GM10847 (cell line): ENCODE results near the gene SYNDIG1.

ENCODE experiments used
- POLR2A ChIP-seq: IDR thresholded peaks from 2 replicates; pipeline ENCODE4 v1.6.1; 2011; ENCODE audit not compliant: insufficient read length; ENCODE audit errors: extremely low read depth

SYNDIG1 gene

DNA sequence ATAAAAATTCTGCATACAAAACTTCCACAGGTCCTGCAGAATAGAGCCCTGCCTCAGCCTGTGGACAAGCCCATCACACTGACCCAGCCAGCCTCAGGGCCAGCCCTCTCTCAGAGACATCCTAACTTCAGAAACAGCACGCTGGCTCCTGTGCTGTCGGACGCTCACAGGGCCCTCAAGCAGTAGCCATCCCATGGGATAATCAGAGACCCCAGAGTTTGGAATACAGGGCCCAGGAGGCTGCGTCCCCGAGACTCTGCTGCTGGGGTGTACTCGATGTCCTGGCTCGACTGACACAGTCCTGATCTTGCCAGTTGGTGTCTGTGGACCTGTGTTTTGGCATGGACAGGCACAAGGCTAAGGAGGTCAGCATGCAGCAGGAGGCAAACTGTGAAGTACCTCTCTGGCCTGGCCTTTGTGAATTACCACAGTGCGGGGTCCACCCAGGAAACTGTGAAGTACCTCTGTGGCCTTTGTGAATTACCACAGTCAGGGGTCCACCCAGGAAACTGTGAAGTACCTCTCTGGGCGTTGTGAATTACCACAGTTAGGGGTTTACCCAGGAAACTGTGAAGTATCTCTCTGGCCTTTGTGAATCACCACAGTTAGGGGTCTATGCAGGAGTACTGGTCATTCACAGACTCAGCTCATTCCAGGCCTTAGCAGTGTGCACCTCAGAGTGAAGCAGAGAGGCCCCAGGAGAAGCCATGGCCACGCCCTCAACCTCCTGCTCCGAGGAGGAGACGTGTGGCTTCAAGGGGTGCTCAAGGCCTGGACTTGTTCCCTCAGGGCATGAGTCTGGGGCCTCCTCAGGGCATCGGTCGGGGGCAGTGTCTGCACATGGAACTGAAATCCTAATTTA lies 212.4 kb downstream of the SYNDIG1 start:
- TF ChIP-seq POLR2A: no peak

DNA sequence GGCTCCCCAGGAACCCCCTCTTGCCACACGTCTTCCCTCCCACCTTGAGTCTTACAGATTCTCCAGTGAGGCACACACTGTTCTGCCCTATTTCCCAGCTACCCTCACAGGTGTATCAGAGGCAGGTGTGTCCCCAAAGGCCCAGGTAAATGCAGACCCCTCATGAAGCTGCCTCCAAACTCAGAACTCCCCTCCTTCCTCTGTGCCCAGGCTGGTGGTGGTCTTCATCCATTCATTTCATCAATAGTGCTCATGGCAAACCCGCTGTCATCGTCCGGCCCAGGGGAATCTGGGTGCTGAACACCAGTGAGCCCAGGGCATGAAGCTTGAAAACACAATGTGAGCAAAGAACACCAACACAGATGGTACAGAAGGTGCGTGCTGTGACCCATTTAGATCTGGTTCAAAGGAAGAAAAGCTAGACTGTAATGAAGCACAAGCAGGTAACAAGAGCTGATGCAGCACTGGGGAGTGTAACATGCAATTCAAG lies 213.1 kb downstream of the SYNDIG1 start:
- no peak for TF ChIP-seq POLR2A

DNA sequence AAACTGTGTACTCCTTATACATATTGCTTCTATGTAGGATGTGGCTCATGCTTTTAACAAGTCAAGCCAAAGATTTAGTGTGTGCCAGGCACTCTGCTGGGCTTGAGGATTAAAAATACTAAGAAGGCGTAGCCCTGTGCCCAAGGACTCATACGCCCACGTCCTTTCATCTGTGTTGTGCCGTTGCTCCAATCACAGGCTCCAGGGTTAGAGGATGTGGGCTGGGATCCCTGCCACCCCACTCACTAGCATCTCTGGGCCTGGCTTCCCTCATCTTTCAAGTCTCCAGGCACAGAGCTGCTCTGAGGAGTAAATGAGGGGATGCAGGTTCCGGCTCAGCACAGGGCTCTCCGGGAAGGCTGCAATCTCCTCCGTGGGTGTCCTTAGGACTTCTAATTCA lies 214.2 kb downstream of the SYNDIG1 start:
- no peak for TF ChIP-seq POLR2A

DNA sequence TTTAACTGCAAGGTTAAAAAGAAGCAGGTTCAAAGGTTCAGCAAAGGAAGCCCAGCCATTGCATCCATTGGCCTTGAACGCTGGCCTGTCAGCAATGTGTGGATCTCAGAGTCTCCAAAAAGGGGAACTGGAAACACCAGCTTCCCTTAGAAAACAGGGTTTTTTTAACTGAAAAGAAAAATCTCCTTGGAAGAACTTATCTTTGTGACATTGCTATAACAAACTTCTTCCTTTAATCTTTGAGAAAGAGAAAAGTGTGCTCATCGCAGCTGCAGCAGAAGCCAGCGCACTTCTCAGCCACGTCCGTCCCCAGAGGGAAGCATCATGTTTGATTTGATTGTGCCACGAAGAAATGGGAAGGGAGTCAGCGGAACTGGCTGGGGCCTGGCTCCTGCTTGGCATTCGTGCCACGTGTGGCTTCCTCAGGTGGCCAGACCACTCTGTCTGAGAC lies 215.0 kb downstream of the SYNDIG1 start:
- TF ChIP-seq POLR2A: no peak

DNA sequence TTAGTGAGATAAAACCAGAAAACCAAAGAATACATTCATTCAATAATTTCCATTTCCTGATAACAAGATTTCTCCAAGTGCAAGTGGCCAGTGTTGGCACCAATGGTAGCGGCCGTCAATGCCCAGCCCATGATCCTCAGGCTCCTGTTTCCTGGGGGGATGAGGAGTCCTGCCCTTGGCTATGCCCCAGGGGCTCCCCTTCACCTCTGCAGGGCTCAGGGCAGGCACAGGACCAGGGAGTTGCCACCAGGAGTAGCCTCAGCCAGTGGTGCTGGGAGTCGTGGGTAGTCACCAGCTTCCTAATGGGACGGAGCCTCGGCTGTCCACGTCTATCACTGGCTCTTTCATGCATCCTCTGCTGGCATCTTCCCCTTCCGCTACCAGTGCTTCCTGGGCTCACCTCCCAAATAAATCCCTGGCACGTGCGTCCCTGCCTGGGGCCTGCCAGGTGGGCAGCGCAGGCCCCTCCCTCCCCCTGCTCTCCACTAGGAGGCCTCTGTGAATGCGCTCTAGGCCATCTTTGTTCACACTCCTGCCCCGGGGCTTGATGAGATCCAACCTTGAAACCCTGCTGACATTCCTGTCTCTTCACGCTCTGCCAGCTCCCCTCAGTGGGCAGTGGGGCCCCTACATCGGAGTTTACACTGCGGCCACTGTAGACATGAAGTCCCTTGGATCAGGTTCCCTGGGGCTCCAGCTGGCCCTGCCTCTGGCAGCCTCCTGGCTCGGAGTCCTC lies 215.7 kb downstream of the SYNDIG1 start:
- no peak for TF ChIP-seq POLR2A

DNA sequence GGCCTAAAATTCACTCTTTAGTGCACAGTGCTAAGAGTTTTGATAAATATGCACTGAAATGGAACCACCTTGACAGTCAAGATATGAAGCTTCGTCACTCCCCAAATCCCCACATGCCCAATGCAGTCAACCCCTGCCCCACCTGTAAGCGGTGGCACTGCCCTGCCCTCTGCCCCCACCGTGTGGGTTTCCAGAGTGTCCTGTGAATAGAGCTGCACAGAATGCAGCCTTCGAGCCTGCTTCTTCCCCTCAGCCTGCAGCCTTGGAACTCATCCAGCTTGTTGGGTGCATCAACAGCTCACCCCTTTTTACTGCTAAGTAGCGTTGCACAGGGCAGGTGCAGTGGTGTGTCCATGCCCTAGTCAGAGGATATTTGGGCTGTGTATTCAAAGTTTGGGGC lies 216.3 kb downstream of the SYNDIG1 start:
- no peak for TF ChIP-seq POLR2A

DNA sequence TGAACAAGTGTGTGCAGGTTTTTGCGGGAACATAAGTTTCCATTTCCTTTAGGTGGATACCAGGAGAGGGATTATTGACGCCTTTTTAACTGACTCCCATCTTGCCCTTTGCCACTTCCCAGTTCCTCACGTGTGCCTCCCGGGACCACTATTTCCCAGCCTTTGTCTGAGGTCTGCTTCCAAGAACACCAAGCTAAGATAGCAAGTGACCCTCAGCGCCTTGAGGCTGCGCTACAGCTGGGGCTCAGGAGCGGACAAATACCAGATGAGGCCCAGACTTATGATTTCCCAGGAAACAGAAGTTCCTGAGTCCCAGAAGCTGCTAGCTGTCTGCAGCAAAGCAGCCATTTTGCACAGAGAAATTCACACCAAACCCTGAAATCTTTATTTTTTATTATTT lies 216.7 kb downstream of the SYNDIG1 start:
- no peak for TF ChIP-seq POLR2A

DNA sequence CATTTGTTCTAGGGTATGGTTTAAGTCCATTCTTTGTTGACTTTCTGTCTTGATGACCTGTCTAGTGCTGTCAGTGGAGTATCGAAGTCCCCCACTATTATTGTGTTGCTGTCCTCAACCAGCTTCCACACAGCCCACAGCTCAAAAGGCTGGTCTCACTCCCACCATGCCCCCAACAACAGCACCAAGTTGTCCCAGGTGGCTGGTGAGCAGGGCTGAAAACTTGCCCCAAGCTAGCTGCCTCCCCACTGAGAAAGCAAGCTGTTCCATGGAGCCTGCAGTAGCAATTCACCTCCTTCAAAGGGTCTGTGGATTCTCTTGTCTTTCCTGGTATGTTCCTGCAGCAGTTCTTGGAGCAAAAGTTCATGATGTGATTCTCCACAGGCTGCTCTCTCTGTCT lies 221.0 kb downstream of the SYNDIG1 start:
- TF ChIP-seq POLR2A: no peak

DNA sequence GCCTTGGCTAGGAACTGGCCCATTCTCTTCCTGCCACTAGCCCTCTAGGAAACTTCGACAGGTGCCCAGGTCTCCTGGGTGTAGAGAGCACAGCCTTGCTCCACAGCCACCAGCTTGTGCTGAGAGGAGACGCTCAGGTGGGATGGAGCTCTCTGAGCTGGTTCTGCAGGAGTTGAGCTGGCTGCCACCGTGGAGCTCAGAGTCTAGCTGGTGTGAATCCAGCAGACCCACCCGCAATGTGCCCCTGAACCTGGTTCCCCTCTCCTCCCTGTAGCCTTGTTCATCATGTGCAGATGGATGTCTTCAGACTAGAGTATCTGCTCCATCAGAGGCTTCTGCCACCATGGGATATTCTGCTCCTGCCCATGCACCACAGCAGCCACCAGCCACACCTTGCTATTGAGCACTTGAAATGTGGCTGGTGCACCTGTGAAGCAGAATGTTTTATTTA lies 222.5 kb downstream of the SYNDIG1 start:
- TF ChIP-seq POLR2A: no peak

DNA sequence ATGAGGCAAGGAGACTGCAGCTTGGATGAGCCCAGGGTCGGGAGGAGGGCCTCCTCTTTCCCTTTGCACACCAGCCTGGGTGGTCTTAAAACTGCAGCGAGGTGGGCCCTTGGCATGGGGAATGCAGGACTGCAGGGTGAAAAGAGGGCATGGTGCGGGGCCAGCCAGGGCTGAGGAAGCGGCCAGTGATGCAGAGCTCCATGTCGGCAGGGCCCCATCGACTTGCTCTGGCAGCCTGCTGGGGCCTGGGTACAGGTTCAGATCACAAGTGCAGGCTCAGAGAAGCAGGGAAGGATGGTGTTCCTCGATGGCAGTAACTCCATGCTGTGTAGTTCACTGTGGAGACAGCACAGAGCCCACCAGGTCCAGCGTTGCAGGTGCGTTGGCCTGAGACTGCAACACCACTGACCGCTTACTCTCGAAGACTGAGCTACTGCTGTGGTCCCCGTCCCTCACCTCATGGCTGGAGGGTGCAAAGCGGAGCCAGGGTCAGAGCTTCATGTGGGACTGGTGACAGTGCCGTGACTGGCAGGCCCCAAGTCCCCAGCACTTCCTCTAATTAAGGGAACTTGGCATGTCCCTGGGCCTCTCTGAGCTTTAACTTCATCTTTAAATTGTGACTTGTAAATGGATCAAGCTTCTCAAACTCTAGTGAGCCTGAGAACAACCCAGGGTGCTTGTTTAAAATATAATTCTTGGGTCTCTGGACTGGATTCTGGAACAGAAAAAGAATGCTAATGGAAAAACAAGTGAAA lies 223.2 kb downstream of the SYNDIG1 start:
- no peak for TF ChIP-seq POLR2A

DNA sequence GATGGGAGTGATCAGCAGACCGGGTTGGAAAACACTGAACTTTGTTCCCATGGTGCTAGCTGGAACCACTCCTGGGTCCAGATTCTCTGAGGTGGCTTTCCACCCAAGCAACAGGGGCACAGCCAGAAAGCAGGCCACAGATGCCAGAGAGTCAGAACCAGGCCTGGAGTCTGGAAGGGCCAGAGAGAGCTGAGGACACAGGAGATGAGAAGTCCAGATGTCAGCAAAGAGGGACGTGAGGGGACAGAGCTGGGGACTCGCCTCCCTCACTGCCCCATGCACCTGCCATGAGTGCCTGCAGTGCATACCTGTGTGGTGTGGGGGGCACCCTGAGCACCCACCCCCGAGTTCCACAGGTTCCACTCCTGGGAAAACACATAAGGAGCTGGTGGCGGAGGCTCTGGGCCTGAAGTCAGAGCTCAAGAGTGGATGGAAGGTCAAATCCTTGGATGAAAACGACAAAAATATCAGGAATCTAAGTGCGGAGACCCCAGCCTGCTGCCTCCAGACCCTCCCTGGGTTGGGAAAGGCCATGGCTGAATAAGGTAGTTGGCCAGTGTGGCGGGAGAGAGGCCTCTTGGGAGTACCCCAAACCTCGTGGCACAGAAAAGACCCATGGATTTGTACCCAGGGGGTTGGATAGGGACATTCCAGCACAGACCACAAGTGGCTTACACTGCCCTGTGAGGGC lies 224.2 kb downstream of the SYNDIG1 start:
- TF ChIP-seq POLR2A: no peak

DNA sequence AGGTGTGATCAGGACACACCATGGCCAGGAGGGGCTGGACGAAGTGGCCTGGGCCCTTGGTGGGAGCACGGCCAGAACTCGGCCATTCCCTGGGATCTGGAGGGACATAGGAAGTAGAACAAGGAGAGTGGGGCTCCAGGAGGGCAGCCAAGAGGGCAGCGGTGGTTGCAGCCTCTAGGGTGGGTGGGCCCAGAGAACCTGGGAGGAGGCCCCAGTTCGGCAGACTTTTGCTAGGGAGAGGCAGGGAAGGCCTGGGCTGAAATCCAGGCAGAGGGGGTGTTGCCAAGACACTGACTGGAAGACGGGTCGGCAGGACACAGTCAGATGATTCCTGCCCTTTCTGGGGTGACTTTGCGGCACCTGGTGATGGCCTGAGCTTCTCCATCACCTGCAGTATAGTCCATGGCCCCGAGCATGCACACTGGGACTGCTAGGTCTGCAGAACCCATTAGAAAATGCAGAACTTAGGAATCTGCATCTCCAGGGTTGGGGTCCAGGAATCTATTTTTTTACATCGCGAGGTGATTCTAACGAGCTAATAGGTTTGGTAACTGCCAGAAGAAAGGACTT lies 224.8 kb downstream of the SYNDIG1 start:
- TF ChIP-seq POLR2A: no peak

DNA sequence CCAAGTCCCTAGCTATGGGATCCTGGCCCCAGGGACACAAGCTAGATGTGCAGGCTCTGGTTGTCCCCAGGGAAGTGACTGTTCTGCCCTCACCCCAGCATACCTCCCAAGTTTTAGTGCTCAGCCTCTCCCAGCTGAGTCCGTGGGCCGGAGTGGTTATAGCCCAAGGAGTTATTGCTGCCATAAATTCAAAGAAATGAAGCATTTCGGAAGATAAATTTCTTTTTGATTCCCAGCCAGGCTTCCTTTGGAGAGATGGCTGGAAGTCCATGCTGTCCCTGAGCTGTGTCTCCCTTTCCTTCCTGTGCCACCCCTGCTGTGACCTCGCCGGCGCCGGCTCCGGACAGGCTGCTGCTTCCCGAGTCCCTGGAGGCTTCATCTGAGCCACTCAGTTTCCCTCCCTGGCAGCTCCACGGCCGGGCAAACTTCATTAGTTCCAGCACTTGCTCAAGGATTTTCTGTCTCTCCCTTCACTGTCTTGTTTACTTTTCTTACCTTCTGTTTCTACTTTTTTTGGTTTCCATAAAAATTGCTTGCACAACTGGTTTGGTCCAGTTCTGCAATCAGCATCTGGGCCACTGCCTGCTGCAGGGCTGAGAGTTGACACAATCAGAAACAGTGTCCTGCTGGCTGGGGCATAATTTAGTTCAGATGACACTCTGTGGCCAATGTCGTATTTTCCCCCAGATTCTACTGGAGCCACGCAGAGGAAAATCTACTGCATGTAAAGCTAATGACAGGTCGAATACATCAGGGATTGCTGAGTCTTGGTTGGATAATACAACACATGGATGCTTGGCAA lies 225.5 kb downstream of the SYNDIG1 start:
- TF ChIP-seq POLR2A: no peak
